HepG2 (cell line): ENCODE results near the gene CLPTM1. TPM values are rescaled to one million over a fixed set of nuclear protein-coding genes. Genes with fewer than 3 reads are reported as not detected.

Experiments
- ETV6 ChIP-seq: sonication (generic); formaldehyde crosslinking; conservative IDR thresholded peaks from 2 replicates; pipeline ENCODE4 v1.4.0; 2020; ENCODE audit warnings: missing genetic modification reagents
- FLYWCH1 ChIP-seq: sonication (generic); formaldehyde crosslinking; IDR thresholded peaks from 2 replicates; pipeline ENCODE4 v1.8.1; 2023; ENCODE audit warnings: mild to moderate bottlenecking, missing genetic modification reagents
- FOXK1 ChIP-seq: sonication (generic); formaldehyde crosslinking; IDR thresholded peaks from 2 replicates; pipeline ENCODE4 v1.4.0; 2020; ENCODE audit warnings: low read depth, missing genetic modification reagents, borderline replicate concordance
- MAFF ChIP-seq: IDR thresholded peaks from 2 replicates; pipeline ENCODE4 v1.6.1; 2011; ENCODE audit warnings: low read depth, low read length, improper control_type of control experiment
- MYPOP ChIP-seq: sonication (generic); formaldehyde crosslinking; IDR thresholded peaks from 2 replicates; pipeline ENCODE4 v1.8.1; 2023; ENCODE audit warnings: mild to moderate bottlenecking, moderate library complexity, missing genetic modification reagents
- MZF1 ChIP-seq: sonication (generic); formaldehyde crosslinking; IDR thresholded peaks from 2 replicates; pipeline ENCODE4 v1.8.1; 2023; ENCODE audit warnings: mild to moderate bottlenecking, missing genetic modification reagents, borderline replicate concordance
- SCMH1 ChIP-seq: sonication (generic); formaldehyde crosslinking; IDR thresholded peaks from 2 replicates; pipeline ENCODE4 v1.9.0; 2021; ENCODE audit warnings: missing genetic modification reagents, mild to moderate bottlenecking, borderline replicate concordance
- SRSF9 ChIP-seq: fragments of 200-400 bp; formaldehyde crosslinking; IDR thresholded peaks from 2 replicates; pipeline ENCODE4 v1.6.1; 2018; ENCODE audit warnings: borderline replicate concordance, mild to moderate bottlenecking, low read depth, low read length; ENCODE audit not compliant: insufficient read depth, poor library complexity, severe bottlenecking
- ZBTB40 ChIP-seq, 2 experiments: fragments of 450-650 bp in 1 of 2; sonication (generic) in 1 of 2; formaldehyde crosslinking in 1 of 2; IDR thresholded peaks; 2 replicates each; pipeline versions ENCODE4 v1.6.1 to v1.8.0; 2016 to 2022; ENCODE audit warnings: antibody characterized with exemption in 1 of 2, mild to moderate bottlenecking in 1 of 2, missing genetic modification reagents in 1 of 2
- ZNF251 ChIP-seq: sonication (generic); formaldehyde crosslinking; IDR thresholded peaks from 2 replicates; pipeline ENCODE4 v1.9.0; 2021; ENCODE audit warnings: mild to moderate bottlenecking, missing genetic modification reagents
- ZNF431 ChIP-seq: sonication (generic); formaldehyde crosslinking; IDR thresholded peaks from 2 replicates; pipeline ENCODE4 v1.9.0; 2022; ENCODE audit warnings: missing genetic modification reagents, low read depth, mild to moderate bottlenecking, borderline replicate concordance
- ZSCAN25 ChIP-seq: sonication (generic); formaldehyde crosslinking; IDR thresholded peaks from 2 replicates; pipeline ENCODE4 v1.8.0; 2022; ENCODE audit warnings: mild to moderate bottlenecking, missing genetic modification reagents
- polyA plus RNA-seq, 8 experiments: library from polyadenylated mRNA; depleted of rRNA in 3 of 8; stranded (reverse) in 7 of 8; unstranded in 1 of 8; fragments of >200 nt; fragmentation: Illumina TruSeq in 4 of 8; extraction: Trizol in 4 of 8; gene quantifications; 2 replicates each; pipeline versions ENCODE4 v1.2.1 to v1.2.3, GENCODE V29; 2011 to 2016; ENCODE audit warnings: low read depth in 4 of 8, missing spikeins in 1 of 8, mixed read lengths in 1 of 8; ENCODE audit not compliant: insufficient read depth in 1 of 8
- total RNA-seq, 5 experiments: library from RNA; depleted of rRNA; stranded (reverse); fragments of >200 nt; fragmentation: Illumina TruSeq; extraction: Trizol; gene quantifications; 2 replicates each; pipeline ENCODE4 v1.2.3, GENCODE V29; 2016; ENCODE audit warnings: low read depth in 1 of 5

CLPTM1 gene
- total and polyA plus RNA-seq, 2 of the 13 experiments (the other 11 are each of a cell fraction or from before 2014, with no cell fraction given): 34.9 to 42.8 TPM

GRCh38 chr19:44949550-44949949 is 5.6 kb upstream of the CLPTM1 start (continued):
- TF ChIP-seq ZBTB40 (IDR thresholded peaks at IDR 0.05): no peak
- TF ChIP-seq ZBTB40 (CRISPR knock-in tag; IDR thresholded peaks at IDR 0.05): no peak
- no peak for TF ChIP-seq MYPOP (CRISPR knock-in tag)
- no peak for TF ChIP-seq MAFF
- TF ChIP-seq ZSCAN25 (CRISPR knock-in tag): no peak
- TF ChIP-seq FOXK1 (CRISPR knock-in tag): no peak
- no peak for TF ChIP-seq SCMH1 (CRISPR knock-in tag)
- no peak for TF ChIP-seq SRSF9
- TF ChIP-seq MZF1: no peak
- no peak for TF ChIP-seq ZNF251 (CRISPR knock-in tag)
- no peak for TF ChIP-seq ZNF431 (CRISPR knock-in tag)
- no peak for TF ChIP-seq ETV6 (CRISPR knock-in tag)
- no peak for TF ChIP-seq FLYWCH1 (CRISPR knock-in tag)
